A549 (cell line): ENCODE data around the gene OBSCN.

Experiments
- CTCF ChIP-seq: fragments of >200 bp; sonication (Bioruptor Twin); formaldehyde crosslinking; IDR thresholded peaks from 3 replicates; pipeline ENCODE4 v1.5.1; 2016
- PHF8 ChIP-seq: fragments of 200-600 bp; sonication (generic); IDR thresholded peaks from 2 replicates; pipeline ENCODE4 v1.6.1; 2016; ENCODE audit warnings: low read depth, mild to moderate bottlenecking, antibody characterized with exemption, moderate library complexity, borderline replicate concordance

GRCh38 chr1:228415853-228416216 is 208.0 kb downstream of the OBSCN start:
- no peak for TF ChIP-seq CTCF
- TF ChIP-seq PHF8: no peak
